Activated CD8-positive, alpha-beta memory T cell treated with anti-CD3 and anti-CD28 coated beads for 24 hours (primary cell): ENCODE results near the gene TTBK1.
A peak's percentile ranks its signal among the peaks of the same experiment; 100 is the strongest.

Experiments
- DNase-seq: peaks from one replicate; pipeline ENCODE4 v3.0.0-alpha.2; 2020

TTBK1 gene

DNA sequence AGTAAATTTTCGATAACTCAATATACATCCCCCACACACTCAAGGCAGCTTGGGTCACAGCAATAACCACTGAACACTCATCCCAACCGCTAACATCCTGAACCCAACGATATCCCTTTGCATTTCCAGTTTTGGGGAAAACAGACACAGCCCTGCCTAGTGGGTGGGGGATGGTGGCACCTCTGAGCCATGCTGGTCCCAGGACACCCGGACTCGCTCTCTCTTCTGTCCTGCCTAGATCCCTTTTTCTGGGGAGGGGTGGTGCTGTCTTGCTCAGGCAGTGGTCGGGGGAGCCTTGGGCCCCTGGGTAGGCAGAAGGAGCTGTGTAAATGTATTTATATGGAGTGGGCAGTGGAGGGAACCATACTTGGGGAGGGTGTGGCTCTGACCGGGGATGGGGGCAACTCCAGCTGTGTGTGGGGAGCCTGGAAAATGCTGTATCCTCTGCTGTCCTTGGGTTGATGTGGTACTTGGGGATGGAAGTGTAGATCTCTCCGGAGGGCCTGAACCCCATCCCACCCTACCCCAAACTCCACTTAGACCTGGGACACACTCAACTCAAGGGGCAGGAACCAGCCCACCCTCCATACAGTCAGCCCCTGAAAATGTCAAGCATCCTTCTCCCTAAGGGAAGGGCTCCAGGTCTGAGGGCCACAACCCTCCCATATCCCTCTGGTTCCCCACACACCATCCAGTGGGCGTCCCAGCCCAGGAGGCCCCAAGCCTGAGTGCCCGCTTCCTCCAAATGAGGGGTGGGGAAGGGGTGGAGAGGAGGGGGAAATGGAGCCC lies 31.0 kb downstream of the TTBK1 start:
- no peak for DNase-seq

GRCh38 chr6:43274916-43275597 lies 31.8 kb downstream of the TTBK1 start:
- no peak for DNase-seq

GRCh38 chr6:43275801-43276576 lies 32.7 kb downstream of the TTBK1 start:
- DNase-seq: peak; percentile 67

GRCh38 chr6:43276577-43277305 lies 33.5 kb downstream of the TTBK1 start:
- no peak for DNase-seq

- no peak for DNase-seq
These were observed 34.0 kb downstream of the TTBK1 start for GRCh38 chr6:43277306-43277642.

- DNase-seq: no peak
These were observed 34.6 kb downstream of the TTBK1 start for GRCh38 chr6:43277643-43278523.

- DNase-seq: no peak
These were observed 35.3 kb downstream of the TTBK1 start for GRCh38 chr6:43278524-43279078.

- DNase-seq: no peak
These were observed 37.0 kb downstream of the TTBK1 start for GRCh38 chr6:43280234-43280633.

DNA sequence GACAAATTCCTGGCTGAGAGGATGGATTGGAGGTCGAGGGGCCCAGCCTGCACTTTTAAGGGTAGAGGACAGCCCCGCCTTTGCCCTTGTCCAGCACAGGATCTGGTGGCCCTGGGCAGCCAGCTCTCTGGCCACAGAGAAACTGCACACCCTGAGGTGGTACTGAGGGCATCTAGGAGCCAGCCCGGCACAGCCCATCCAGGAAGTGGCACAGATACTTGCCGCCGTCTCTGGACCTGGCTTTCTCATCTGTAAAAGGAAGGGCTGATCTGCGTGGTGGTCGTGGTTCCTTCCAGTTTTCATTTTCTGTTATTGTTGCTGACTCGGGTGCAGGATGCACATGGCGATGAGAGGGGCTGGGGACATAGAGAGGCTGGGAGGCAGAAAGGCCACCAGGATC lies 38.8 kb downstream of the TTBK1 start:
- DNase-seq: no peak

DNA sequence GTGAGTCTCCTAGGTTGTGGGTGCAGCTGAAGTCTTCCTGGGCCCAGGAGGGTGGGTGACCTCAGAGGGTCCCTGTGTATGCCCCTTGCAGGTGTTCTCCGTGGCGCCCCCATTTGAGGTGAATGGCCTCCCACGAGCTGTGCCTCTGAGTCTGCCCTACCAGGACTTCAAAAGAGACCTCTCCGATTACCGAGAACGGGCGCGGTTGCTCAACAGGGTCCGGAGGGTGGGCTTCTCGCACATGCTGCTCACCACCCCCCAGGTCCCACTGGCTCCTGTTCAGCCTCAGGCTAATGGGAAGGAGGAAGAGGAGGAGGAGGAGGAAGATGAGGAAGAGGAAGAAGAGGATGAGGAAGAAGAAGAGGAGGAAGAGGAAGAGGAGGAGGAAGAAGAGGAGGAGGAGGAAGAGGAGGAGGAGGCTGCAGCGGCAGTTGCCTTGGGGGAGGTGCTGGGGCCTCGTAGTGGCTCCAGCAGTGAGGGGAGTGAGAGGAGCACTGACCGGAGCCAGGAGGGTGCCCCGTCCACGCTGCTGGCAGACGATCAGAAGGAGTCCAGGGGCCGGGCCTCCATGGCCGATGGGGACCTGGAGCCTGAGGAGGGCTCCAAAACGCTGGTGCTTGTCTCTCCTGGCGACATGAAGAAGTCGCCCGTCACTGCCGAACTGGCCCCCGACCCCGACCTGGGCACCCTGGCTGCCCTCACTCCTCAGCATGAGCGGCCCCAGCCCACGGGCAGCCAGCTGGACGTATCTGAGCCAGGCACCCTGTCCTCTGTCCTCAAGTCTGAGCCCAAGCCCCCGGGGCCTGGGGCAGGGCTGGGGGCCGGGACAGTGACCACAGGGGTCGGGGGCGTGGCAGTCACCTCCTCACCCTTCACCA lies 39.6 kb downstream of the TTBK1 start:
- DNase-seq: no peak

DNA sequence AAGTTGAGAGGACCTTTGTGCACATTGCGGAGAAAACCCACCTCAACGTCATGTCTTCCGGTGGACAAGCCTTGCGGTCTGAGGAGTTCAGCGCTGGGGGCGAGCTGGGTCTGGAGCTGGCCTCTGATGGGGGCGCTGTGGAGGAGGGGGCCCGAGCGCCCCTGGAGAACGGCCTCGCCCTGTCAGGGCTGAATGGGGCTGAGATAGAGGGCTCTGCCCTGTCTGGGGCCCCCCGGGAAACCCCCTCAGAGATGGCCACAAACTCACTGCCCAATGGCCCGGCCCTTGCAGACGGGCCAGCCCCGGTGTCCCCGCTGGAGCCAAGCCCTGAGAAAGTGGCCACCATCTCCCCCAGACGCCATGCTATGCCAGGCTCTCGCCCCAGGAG lies 40.2 kb downstream of the TTBK1 start:
- DNase-seq: no peak

- DNase-seq: no peak
These were observed 40.6 kb downstream of the TTBK1 start for GRCh38 chr6:43283905-43284304.

DNA sequence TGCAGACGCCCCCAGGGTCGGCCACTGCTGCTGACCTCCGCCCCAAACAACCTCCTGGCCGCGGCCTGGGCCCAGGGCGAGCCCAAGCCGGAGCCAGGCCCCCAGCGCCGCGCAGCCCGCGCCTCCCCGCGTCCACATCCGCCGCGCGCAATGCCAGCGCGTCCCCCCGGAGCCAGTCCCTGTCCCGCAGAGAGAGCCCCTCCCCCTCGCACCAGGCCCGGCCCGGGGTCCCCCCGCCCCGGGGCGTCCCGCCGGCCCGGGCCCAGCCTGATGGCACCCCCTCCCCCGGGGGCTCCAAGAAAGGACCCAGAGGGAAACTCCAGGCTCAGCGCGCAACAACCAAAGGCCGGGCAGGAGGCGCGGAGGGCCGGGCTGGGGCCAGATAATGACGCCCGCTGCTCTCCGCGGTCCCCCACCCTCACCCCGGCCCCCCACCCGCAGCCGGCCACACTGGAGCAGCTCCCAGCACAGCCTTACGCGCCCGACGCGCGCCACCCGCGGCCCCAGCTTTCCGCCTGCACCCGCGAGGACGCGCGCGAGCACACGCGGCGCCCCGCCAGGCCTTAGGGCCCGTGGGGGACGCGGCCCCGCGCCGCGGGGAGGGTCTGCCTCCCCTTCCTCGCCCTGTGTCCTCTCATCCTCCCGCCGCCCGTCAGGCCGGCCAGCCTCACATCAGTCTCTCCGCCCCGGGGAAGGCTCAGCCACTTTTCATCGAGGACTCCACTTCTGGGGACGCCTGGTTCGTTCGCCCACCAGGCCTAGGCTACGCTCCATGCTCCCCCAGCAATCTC lies 41.9 kb downstream of the TTBK1 start:
- no peak for DNase-seq

GRCh38 chr6:43285832-43286231 lies 42.6 kb downstream of the TTBK1 start:
- DNase-seq: no peak

GRCh38 chr6:43286456-43286979 lies 43.2 kb downstream of the TTBK1 start:
- DNase-seq: no peak

GRCh38 chr6:43286980-43287716 lies 43.9 kb downstream of the TTBK1 start:
- no peak for DNase-seq

DNA sequence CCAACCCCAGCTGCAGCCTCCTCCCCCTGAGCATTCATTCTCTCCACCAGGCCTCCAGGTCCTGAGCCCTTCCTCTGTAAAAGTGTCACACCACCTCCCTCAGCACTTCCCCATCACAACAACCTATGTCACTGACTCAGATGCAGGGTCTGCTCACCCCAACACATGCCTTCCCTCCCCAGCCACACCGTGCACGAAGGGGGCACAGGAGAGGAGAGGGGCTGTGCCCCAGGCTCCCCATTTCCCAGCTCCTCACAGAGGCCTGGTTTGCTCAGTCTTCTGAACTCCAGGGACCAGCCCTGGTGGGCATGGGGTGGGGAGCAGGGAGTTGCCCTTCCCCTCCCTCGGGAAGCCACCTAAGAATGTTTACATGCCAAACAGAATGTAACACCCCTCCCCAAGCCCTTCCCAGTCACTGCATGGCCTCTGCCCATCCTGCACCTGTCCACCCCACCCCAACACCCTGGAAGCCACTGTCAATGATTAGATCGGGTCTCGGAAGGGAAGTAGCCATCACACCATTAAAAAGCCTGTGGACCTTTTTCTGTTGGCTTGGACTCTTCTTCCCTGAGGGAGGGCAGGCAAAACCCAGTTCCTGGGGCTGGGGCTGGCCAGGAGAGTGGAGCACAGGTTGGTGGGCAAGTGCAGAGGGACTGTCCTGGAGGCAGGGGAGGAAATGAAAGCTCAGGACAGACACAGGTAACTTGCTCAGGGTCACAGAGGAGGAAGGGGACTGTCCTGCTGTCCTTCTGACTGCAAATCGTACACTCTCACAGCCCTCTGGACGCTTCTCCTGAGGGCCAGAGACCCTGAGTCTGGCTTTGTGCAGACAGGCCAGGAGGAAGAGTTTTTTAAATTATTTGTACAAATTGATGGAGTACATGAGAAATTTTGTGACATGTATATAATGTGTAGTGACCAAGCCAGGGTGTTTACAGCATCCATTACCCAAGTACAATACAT lies 44.7 kb downstream of the TTBK1 start:
- no peak for DNase-seq
